Retinal pigment epithelial cell (primary cell): Measurements from ENCODE around the gene NDUFS3.
"Not testable (repeated sequence)": the region's sequence is repeated elsewhere in the genome, so short reads cannot be mapped to it uniquely, and the experiment has no call there.

Source experiments
- DNase-seq: peaks from one replicate; pipeline ENCODE4 v3.0.0-alpha.2; 2010; ENCODE audit warnings: low read depth
- H3K4me3 ChIP-seq: 2 replicates; pipeline ENCODE4 v1.5.1; 2011; ENCODE audit warnings: mild to moderate bottlenecking, low read length, control low read depth, moderate library complexity
- TF ChIP-seq, protein P1 (sequence below): conservative IDR thresholded peaks from 2 replicates; pipeline ENCODE4 v1.5.1; 2011; ENCODE audit warnings: low read depth, low read length, control low read depth, inconsistent platforms

Gene NDUFS3

DNA sequence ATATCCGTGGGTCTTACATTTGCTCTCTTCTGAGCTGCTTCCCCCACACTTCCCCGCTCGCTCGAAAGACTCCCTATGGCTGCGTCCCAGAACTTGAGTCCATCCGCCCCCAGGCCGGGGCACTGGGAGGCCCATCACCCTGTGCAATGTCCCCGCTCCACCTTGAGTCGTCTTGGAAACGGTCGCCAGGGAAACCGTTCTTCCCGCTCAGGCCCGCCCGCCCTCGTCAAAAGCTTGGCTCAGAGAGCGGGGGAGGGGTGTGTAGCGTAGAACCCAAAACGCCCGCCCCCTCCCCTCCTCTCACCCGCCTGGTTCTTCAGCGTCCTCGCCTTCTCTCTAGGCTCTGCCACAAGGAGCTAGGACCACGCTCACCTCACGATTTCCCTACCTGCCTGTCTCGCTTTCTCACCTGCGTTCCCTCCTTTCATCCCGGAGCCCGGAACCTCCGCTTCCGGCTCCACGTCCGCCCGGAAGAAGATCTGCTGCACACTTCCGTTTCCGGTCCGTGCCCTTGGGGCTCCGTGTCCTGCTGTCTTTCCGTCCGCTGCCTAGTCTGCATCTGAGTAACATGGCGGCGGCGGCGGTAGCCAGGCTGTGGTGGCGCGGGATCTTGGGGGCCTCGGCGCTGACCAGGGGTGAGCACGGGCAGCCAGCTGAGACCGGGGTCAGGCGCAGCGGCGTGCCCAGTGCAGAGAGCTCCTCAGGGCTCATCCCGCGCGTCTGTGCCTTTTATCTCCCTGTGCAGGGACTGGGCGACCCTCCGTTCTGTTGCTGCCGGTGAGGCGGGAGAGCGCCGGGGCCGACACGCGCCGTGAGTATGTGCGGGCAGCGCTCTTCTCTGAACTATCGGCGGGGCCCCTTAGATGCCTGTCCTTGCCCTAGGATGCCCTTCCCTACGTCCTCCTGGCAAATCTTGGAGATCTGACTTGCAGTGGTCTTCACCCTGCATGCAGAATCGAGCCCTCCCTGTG is at the start of gene NDUFS3, which contains the start of gene KBTBD4:
Gene NDUFS3 (plus strand): TSS at position 551 of the 971 bp plus-strand sequence. CDS start 18 bp downstream, at position 569.
Gene KBTBD4 (minus strand): TSS at position 447 of the 971 bp plus-strand sequence. CDS start 19 bp downstream, at position 428.
- H3K4me3 ChIP-seq = peak within 1 kb of the TSS; percentile 98

DNA sequence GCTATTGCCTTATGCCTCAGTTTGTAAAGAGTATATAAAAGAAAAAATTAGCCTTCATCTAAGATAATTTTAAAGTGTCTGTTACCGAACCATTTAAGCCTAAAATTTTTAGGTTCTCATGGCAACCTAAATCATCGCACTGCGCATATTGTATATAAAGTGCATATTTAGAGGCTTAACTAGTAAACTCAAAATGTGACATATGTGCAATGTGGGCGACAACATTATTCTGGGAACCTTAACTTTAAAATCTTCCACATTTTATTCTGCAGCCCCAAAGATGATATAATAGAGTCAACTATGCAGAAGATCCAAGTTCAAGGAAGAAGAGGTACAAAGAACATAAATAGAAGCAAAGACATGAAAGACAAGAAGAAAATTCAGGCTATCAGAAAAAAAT is 48.9 kb upstream of the NDUFS3 start:
- DNase-seq = no peak
- TF ChIP-seq, protein P1, sequence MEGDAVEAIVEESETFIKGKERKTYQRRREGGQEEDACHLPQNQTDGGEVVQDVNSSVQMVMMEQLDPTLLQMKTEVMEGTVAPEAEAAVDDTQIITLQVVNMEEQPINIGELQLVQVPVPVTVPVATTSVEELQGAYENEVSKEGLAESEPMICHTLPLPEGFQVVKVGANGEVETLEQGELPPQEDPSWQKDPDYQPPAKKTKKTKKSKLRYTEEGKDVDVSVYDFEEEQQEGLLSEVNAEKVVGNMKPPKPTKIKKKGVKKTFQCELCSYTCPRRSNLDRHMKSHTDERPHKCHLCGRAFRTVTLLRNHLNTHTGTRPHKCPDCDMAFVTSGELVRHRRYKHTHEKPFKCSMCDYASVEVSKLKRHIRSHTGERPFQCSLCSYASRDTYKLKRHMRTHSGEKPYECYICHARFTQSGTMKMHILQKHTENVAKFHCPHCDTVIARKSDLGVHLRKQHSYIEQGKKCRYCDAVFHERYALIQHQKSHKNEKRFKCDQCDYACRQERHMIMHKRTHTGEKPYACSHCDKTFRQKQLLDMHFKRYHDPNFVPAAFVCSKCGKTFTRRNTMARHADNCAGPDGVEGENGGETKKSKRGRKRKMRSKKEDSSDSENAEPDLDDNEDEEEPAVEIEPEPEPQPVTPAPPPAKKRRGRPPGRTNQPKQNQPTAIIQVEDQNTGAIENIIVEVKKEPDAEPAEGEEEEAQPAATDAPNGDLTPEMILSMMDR = no peak
- no peak overlapping the region for H3K4me3 ChIP-seq

More for the DNA sequence above, at the start of gene NDUFS3, which contains the start of gene KBTBD4:
- peak; percentile 62 for DNase-seq
- TF ChIP-seq, protein P1 = no peak

DNA sequence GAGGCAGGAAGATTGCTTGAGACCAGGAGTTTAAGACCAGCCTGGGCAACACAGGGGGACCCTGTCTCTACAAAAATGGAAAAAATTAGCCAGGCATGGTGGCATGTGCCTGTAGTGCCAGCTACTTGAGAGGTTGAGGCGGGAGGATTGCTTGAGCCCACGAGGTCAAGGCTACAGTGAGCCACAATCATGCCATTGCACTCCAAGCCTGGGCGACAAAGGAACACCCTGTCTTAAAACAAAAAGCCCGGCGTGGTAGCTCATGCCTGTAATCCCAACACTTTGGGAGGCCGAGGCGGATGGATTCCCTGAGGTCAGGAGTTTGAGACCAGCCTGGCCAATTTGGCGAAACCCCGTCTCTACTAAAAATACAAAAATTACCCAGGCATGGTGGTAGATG is 48.2 kb upstream of the NDUFS3 start:
- not testable (repeated sequence) for DNase-seq, H3K4me3 ChIP-seq

DNA sequence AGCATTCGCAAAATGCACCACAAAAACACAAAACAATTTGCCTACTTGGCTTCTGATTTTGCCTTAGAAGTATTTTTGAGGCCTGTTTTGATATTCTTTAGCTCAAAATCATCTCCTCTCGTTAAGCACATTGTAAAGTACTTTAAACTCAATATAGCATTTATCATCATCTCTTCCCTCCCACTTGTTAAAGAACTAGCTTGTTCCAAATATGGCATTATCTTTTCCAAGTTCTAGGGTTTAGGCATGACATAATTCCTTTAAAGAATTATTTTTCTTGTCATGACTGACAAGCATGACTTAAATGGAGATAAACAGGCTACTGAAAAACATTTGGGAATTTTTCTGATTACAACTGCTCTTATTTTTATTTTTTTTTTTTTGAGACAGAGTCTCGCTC is 47.2 kb upstream of the NDUFS3 start:
- no peak for DNase-seq
- H3K4me3 ChIP-seq = no peak overlapping the region
- TF ChIP-seq, protein P1 = no peak

DNA sequence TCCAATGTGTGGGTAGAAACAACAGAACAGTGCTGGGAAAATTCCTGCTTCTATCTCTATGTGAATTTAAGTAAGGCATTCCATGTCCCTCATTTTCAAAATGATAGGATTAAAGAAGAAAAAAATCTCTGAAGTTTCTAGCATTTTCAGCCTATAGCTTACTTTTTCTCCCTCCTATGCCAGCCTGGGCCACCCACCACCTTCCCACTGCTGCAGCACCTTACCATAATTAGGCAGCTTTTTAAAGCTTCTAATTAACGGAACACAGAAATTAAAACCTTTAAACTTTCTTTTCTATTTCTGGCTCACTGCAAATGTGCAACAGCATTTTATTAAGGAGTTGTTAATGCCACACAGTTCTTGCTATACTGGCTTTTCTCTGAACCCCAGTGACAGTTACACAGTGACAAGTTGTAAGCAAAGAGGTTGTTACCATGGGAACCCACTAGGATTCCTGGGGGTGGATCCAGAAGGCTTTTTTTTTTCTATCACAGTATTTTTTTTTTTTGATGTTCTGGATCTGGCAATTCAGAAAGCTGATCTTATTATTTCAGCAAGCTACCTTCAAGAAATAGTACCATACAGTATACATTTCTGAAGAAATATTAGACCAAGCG is 46.2 kb upstream of the NDUFS3 start:
- no peak for DNase-seq
- no peak overlapping the region for H3K4me3 ChIP-seq
- TF ChIP-seq, protein P1 = no peak

DNA sequence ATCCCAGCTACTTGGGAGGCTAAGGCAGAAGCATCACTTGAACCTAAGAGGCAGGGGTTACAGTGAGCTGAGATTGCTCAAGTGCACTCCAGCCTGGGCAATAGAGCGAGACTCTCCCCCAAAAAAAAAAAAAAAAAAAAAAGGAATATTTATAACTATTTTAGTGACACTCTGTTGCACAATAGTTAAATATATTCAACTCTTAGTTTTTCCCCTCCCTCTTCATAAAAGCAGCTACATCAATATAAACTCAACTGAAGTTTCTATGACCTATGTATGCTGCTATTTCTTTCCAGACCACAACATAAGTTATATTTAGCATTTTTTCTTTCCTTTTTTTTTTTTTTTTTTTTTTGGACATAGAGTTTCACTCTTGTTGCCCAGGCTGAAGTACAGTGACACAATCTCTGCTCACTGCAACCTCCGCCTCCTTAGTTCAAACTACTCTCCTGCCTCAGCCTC is 45.2 kb upstream of the NDUFS3 start:
- H3K4me3 ChIP-seq = no peak overlapping the region
- DNase-seq = no peak
- TF ChIP-seq, protein P1 = no peak

DNA sequence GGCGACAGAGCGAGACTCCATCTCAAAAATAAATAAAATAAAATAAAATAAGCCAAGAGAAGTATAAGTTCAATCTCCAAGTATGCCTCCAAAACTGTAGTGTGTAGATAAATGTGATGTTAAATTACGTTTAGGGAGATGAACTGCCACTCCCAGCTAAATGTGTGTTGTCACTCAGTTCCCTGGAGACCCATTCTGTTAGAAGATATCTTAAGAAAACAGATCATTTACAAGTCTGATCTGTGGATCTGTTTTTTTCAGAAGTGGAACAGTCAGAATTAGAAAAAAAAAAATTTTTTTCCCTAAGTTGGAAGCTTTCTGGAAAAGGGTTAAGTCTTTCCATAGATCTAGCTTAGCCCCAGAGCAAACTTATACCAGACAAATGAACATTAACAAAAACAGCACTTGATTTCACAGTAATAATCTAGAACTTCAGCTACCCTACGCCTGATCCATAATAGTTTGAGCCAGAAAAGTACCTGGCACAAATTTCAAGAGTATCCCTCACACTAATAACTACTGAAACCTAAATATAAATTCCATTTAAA is 44.1 kb upstream of the NDUFS3 start:
- H3K4me3 ChIP-seq = no peak overlapping the region
- TF ChIP-seq, protein P1 = no peak
- DNase-seq = no peak
